ENCODE measurements around the gene CFAP299.
"Not testable (repeated sequence)": the region's sequence is repeated elsewhere in the genome, so short reads cannot be mapped to it uniquely, and the experiment has no call there.

The CFAP299 gene

GRCh38 chr4:80335554-80336358 is at the start of gene CFAP299:
TSS of gene CFAP299 (plus strand) at chr4:80335730.
- peak; percentile 13 for DNase-seq

- no peak for DNase-seq
Measured at GRCh38 chr4:80286451-80286850, 49.1 kb upstream of the CFAP299 start.

GRCh38 chr4:80290665-80291064 is 44.9 kb upstream of the CFAP299 start:
- DNase-seq, result not testable (repeated sequence)

- no peak for DNase-seq
Measured at GRCh38 chr4:80294206-80294605, 41.3 kb upstream of the CFAP299 start.

- DNase-seq, result no peak
Measured at GRCh38 chr4:80295336-80295735, 40.2 kb upstream of the CFAP299 start.

- no peak for DNase-seq
Measured at GRCh38 chr4:80295826-80296225, 39.7 kb upstream of the CFAP299 start.

- no peak for DNase-seq
Measured at GRCh38 chr4:80301884-80302283, 33.6 kb upstream of the CFAP299 start.

GRCh38 chr4:80302616-80303223 is 32.8 kb upstream of the CFAP299 start:
- DNase-seq, result no peak

GRCh38 chr4:80305466-80305865 is 30.1 kb upstream of the CFAP299 start:
- DNase-seq, result no peak

GRCh38 chr4:80306260-80306659 is 29.3 kb upstream of the CFAP299 start:
- DNase-seq, result no peak

GRCh38 chr4:80307183-80307735 is 28.3 kb upstream of the CFAP299 start:
- DNase-seq, result no peak

- DNase-seq, result no peak
Measured at GRCh38 chr4:80307774-80308465, 27.6 kb upstream of the CFAP299 start.

GRCh38 chr4:80308466-80308822 is 27.1 kb upstream of the CFAP299 start:
- DNase-seq, result no peak

GRCh38 chr4:80309294-80310004 is 26.1 kb upstream of the CFAP299 start:
- no peak for DNase-seq

- DNase-seq, result no peak
Measured at GRCh38 chr4:80311130-80311529, 24.4 kb upstream of the CFAP299 start.

- no peak for DNase-seq
Measured at GRCh38 chr4:80312124-80312523, 23.4 kb upstream of the CFAP299 start.

- no peak for DNase-seq
Measured at GRCh38 chr4:80313627-80314026, 21.9 kb upstream of the CFAP299 start.

- DNase-seq, result not testable (repeated sequence)
Measured at GRCh38 chr4:80315848-80316247, 19.7 kb upstream of the CFAP299 start.

- no peak for DNase-seq
Measured at GRCh38 chr4:80321341-80321740, 14.2 kb upstream of the CFAP299 start.

GRCh38 chr4:80321776-80322175 is 13.8 kb upstream of the CFAP299 start:
- no peak for DNase-seq

- no peak for DNase-seq
Measured at GRCh38 chr4:80322716-80323115, 12.8 kb upstream of the CFAP299 start.

- no peak for DNase-seq
Measured at GRCh38 chr4:80324171-80324570, 11.4 kb upstream of the CFAP299 start.

- no peak for DNase-seq
Measured at GRCh38 chr4:80331693-80332092, 3.8 kb upstream of the CFAP299 start.
